Measurements from ENCODE around the gene COL27A1. TPM values are rescaled to one million over a fixed set of nuclear protein-coding genes. Genes with fewer than 3 reads are reported as not detected.

The COL27A1 gene
- total RNA-seq, 1 donor from 2014 or later: 9.3 TPM

- Histone ChIP-seq H3K36me3 (peaks cover 9 to 15% of the 10 kb centered on the region in 2 donors), H3K9me3 (peaks cover 4 to 5% of the 10 kb centered on the region in 2 donors), H3K4me1 (peaks cover 0 to 2% of the 10 kb centered on the region in 2 donors), H3K4me3 (no peak overlapping the region), H3K27ac (no peak overlapping the region), H3K27me3 (no peaks in the 10 kb centered on the region)
- intact Hi-C loops (cut with DNase I): no loop called here
- no peak for TF ChIP-seq CTCF (IDR thresholded peaks at IDR 0.05)
- DNase-seq (ENCODE audit: low spot score in 2 of 2): peak in 1 of 2 donors; percentile 52
Measured at GRCh38 chr9:114299286-114300152, 144.2 kb downstream of the COL27A1 start.

DNA sequence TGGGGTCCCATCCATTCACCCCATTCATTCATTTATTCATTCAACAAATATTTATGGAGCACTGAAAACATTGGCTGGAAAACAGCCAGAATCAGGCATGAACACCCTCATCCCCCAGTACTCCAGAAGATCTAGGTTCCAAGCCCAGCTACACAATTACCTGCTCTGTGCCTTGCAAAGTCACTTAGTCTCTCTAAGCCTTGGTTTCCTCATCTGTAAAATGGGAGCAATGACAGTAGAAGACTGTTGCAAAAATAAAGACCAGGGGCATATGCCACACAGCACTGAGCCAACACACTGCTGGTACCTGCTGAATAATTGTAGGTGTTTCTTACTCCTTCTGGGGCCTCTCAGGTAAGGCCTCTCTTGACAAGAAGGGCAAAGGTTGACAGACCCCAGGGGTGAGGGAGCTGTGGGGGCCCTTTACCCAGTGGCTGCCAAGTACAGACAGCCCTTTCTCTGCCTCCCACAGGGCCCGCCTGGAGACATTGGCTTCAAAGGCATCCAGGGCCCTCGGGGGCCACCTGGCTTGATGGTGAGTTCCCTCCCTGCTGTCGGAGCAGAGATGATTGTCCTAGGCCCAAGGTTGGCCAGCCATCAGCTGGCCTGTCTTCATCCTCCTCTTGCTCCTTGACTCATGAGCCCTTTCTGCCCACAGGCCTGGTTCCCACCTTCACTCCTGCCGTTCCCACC lies 145.0 kb downstream of the COL27A1 start:
- peaks cover 2 to 7% of the 10 kb centered on the region in 2 donors for H3K36me3 ChIP-seq
- no peak for TF ChIP-seq CTCF (IDR thresholded peaks at IDR 0.05)
- no peaks in the 10 kb centered on the region for H3K9me3 ChIP-seq
- DNase-seq (ENCODE audit: low spot score in 2 of 2): peak in 1 of 2 donors; percentile 46
- no peak overlapping the region for H3K27ac ChIP-seq
- H3K4me1 ChIP-seq: peaks cover 0 to 2% of the 10 kb centered on the region in 2 donors
- no peak overlapping the region for H3K4me3 ChIP-seq
- no peaks in the 10 kb centered on the region for H3K27me3 ChIP-seq
- intact Hi-C loops (cut with DNase I): no loop called here

DNA sequence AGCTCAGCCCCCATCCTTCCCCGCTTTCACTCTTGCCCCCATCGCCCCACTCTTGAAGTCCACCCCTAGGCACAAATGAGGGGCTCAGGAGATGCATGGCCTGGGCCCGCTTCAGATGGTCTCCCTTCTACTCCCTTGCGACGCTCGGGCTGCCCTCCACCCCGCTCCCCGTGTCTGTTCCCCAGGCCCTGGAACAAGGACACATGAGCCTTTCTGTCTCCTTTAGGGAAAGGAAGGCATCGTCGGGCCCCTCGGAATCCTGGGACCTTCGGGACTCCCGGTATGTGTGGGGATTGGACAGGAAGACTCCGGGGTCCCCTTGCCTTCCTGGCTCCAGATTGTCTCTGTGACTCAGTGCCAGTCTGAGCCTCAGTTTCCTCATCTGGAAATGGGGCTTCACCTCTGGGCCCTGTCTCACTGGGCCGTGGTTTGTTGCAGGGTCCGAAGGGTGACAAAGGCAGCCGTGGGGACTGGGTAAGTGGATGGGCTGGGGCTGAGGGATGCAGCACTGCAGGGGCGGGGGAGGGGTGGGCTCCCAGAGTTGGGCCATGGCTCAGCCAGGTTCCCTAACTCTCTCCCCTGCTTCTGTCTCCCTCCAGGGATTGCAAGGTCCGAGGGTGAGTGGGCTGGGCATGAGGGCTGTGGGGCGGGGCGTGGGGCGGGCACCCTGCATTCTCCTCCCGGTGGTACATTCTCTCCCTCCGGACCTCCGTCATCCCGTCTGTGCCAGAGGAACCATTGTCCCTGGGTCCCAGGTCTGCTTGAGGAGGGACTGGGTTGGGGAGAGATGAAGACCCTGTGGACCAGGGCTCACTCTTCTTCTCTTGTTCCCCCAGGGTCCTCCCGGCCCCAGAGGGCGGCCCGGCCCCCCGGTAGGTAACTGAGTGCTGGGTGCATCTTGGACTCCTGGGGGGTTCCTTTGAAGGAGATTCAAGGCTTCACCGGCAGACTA lies 145.8 kb downstream of the COL27A1 start:
- peaks cover 2% of the 10 kb centered on the region in 2 donors for H3K36me3 ChIP-seq
- H3K27ac ChIP-seq: no peak overlapping the region
- intact Hi-C loops (cut with DNase I): no loop called here
- H3K4me3 ChIP-seq: no peak overlapping the region
- H3K27me3 ChIP-seq: no peaks in the 10 kb centered on the region
- TF ChIP-seq CTCF (IDR thresholded peaks at IDR 0.05): no peak
- peaks cover 0 to 2% of the 10 kb centered on the region in 2 donors for H3K4me1 ChIP-seq
- H3K9me3 ChIP-seq: no peaks in the 10 kb centered on the region
- DNase-seq (ENCODE audit: low spot score in 2 of 2): peak in 1 of 2 donors; percentile 54

DNA sequence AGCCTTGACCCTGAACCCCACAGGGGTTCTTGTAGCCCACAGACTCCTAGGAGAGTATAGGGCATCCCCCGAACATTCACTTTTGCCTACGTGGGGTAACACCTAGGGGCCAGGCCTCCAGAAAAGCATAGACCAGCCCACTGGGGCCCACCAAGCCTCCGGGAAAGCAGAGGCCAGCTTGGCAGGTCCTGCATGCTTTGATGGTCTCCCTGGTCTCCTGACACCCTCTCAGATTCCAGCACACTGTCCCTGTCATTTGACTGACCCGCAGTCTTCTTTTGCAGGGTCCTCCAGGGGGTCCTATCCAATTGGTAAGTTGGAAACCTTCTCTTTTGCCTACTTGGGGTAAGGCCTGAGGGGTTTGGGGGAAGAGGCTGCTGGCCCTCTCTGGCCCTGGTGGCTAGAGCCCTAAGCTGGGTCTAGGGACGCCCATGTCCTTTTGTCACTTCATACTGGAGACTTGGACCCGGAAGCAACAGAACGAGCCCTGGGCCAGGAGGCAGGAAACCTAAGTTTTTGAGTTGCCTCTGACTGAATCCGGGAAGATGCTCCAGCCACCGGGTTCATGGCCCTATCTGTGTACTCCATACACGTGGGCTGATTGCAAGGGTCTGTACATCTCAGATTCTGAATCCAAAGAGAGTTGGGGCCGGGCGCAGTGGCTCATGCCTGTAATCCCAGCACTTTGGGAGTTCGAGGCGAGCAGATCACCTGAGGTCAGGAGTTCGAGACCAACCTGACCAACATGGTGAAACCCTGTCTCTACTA lies 146.6 kb downstream of the COL27A1 start:
- Histone ChIP-seq H3K9me3 (no peaks in the 10 kb centered on the region), H3K4me3 (no peak overlapping the region), H3K36me3 (peaks cover 0 to 2% of the 10 kb centered on the region in 2 donors), H3K27me3 (no peaks in the 10 kb centered on the region), H3K4me1 (peaks cover 0 to 2% of the 10 kb centered on the region in 2 donors), H3K27ac (no peak overlapping the region)
- peak in 1 of 2 donors; percentile 57 for DNase-seq (ENCODE audit: low spot score in 2 of 2)
- intact Hi-C loops (cut with DNase I): no loop called here
- TF ChIP-seq CTCF (IDR thresholded peaks at IDR 0.05): no peak
